ENCODE data around the gene MYRF. TPM values are rescaled to one million over a fixed set of nuclear protein-coding genes. Genes with fewer than 3 reads are reported as not detected.

MYRF gene
- total and polyA plus RNA-seq, 2 donors (not counting 3 experiments of a cell fraction or from before 2014, with no cell fraction given), result 0.82 to 0.98 TPM

- Histone ChIP-seq H3K79me2 (ENCODE audit: control insufficient read depth, insufficient read depth, low read length) (peaks cover 41% of the 10 kb centered on the region), H2AFZ (ENCODE audit: low read depth, low read length) (peak overlapping the region; percentile 15), H3K9ac (replicated peaks; ENCODE audit: extremely low read depth, insufficient read depth, low read length) (peak overlapping the region; percentile 90), H3K4me1 (ENCODE audit: control insufficient read depth, extremely low read depth, insufficient read depth, low read length) (peaks cover 35% of the 10 kb centered on the region), H3K27ac (ENCODE audit: insufficient read depth, low read depth, low read length) (peak overlapping the region; percentile 86), H3K27me3 (ENCODE audit: control insufficient read depth in 2 of 2, insufficient read depth in 2 of 2, low read length in 2 of 2) (no peaks in the 10 kb centered on the region), H3K9me1 (replicated peaks; ENCODE audit: control insufficient read depth, extremely low read depth, insufficient read depth, low read length) (no peaks in the 10 kb centered on the region), H3K4me2 (ENCODE audit: insufficient read depth, low read length) (peak overlapping the region; percentile 63), H3K4me3 (replicated peaks in 1 of 3; ENCODE audit: insufficient read depth in 1 of 3, low read depth in 1 of 3, low read length in 3 of 3) (peak overlapping the region; percentile 69 to 93 (median 76)), H3K36me3 (ENCODE audit: control insufficient read depth in 2 of 2, extremely low read depth in 1 of 2, insufficient read depth in 2 of 2, low read length in 2 of 2) (peaks cover 0 to 2% of the 10 kb centered on the region in 2 experiments), H4K20me1 (replicated peaks; ENCODE audit: control insufficient read depth, extremely low read depth, insufficient read depth, low read length) (peaks cover 4% of the 10 kb centered on the region), H3K9me3 (replicated peaks; ENCODE audit: control insufficient read depth, insufficient read depth, low read length) (no peaks in the 10 kb centered on the region)
- intact Hi-C loops (cut with micrococcal nuclease), result loop anchor here (1.0 kb wide), 2 partner anchors 10 to 35 kb away; partner anchors contain the start of genes FADS1, FEN1 and TMEM258
- POLR2A ChIA-PET, result no interaction called here
- no peak for TF ChIP-seq POLR2AphosphoS5 (IDR thresholded peaks at IDR 0.05; ENCODE audit: insufficient read depth, low read depth, low read length)
- TF ChIP-seq JUN (IDR thresholded peaks at IDR 0.05; ENCODE audit: borderline replicate concordance, insufficient read depth, insufficient read length, low read depth), result no peak
- TF ChIP-seq, protein P1, sequence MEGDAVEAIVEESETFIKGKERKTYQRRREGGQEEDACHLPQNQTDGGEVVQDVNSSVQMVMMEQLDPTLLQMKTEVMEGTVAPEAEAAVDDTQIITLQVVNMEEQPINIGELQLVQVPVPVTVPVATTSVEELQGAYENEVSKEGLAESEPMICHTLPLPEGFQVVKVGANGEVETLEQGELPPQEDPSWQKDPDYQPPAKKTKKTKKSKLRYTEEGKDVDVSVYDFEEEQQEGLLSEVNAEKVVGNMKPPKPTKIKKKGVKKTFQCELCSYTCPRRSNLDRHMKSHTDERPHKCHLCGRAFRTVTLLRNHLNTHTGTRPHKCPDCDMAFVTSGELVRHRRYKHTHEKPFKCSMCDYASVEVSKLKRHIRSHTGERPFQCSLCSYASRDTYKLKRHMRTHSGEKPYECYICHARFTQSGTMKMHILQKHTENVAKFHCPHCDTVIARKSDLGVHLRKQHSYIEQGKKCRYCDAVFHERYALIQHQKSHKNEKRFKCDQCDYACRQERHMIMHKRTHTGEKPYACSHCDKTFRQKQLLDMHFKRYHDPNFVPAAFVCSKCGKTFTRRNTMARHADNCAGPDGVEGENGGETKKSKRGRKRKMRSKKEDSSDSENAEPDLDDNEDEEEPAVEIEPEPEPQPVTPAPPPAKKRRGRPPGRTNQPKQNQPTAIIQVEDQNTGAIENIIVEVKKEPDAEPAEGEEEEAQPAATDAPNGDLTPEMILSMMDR (IDR thresholded peaks at IDR 0.05; ENCODE audit: extremely low read depth in 1 of 2, insufficient read depth in 1 of 2, low read depth in 1 of 2, low read length in 2 of 2), result no peak
- TF ChIP-seq MYC (IDR thresholded peaks at IDR 0.05; ENCODE audit: low read depth, low read length), result no peak
- TF ChIP-seq POLR2A (IDR thresholded peaks at IDR 0.05; ENCODE audit: low read depth, low read length), result no peak
- TF ChIP-seq, protein P2, sequence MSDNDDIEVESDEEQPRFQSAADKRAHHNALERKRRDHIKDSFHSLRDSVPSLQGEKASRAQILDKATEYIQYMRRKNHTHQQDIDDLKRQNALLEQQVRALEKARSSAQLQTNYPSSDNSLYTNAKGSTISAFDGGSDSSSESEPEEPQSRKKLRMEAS (IDR thresholded peaks at IDR 0.05; ENCODE audit: insufficient read depth, insufficient read length), result no peak
- no peak for TF ChIP-seq GATA2 (IDR thresholded peaks at IDR 0.05; ENCODE audit: insufficient read depth, insufficient read length, low read depth, low read length)
- TF ChIP-seq FOS (IDR thresholded peaks at IDR 0.05; ENCODE audit: borderline replicate concordance, insufficient read depth, low read length), result no peak
- BruUV-seq (replicated peaks), result TSS peak; percentile 81
- FAIRE-seq (no peak), DNase-seq (ENCODE audit: low read depth, low spot score) (no peak)
- dilution Hi-C loops (cut with MboI; ENCODE audit: extremely low pct_ligation_motif_present, low sequenced_read_pairs), result no loop called here
- CTCF ChIA-PET, result interaction anchor here (3.5 to 3.6 kb wide), 2 partner anchors 10 to 30 kb away, joined by 25 to 50 read pairs; partner anchors contain the start of gene FADS1
These were observed 74.6 kb downstream of the MYRF start for GRCh38 chr11:61826930-61827570.
